ENCODE data around the gene ANK3.

GRCh38 chr10:60434418-60435046 lies 44.9 kb upstream of the ANK3 start:
- TF ChIP-seq EZH2 (IDR thresholded peaks at IDR 0.05; ENCODE audit: insufficient read depth, poor library complexity, severe bottlenecking) (no peak), EZH2phosphoT487 (IDR thresholded peaks at IDR 0.05; ENCODE audit: insufficient read depth, low read depth) (no peak)
